ENCODE measurements around the gene RBM47.
"Not testable (repeated sequence)": the region's sequence is repeated elsewhere in the genome, so short reads cannot be mapped to it uniquely, and the experiment has no call there.

RBM47 gene

GRCh38 chr4:40394236-40394635, 235.4 kb downstream of the RBM47 start (continued):
- TF ChIP-seq PRDM10 (tag by site-specific recombination; IDR thresholded peaks at IDR 0.05) (no peak), ZNF214 (tag by site-specific recombination; IDR thresholded peaks at IDR 0.05; ENCODE audit: borderline replicate concordance) (no peak), ZNF776 (tag by site-specific recombination; IDR thresholded peaks at IDR 0.05; ENCODE audit: borderline replicate concordance) (no peak), SP2 (tag by site-specific recombination; IDR thresholded peaks at IDR 0.05) (no peak), TCF7L2 (IDR thresholded peaks at IDR 0.05; ENCODE audit: borderline replicate concordance, low read depth, low read length) (no peak), WT1 (tag by site-specific recombination; IDR thresholded peaks at IDR 0.05) (no peak), ZNF701 (tag by site-specific recombination; IDR thresholded peaks at IDR 0.05) (no peak), ZNF560 (tag by site-specific recombination; IDR thresholded peaks at IDR 0.05; ENCODE audit: borderline replicate concordance) (no peak), ZBTB8A (tag by site-specific recombination; IDR thresholded peaks at IDR 0.05) (no peak), ZSCAN5A (tag by site-specific recombination; IDR thresholded peaks at IDR 0.05) (no peak)

GRCh38 chr4:40392241-40392640, 237.4 kb downstream of the RBM47 start:
- H3K4me1 ChIP-seq (ENCODE audit: control insufficient read depth, insufficient read depth, low read length); CTCF ChIA-PET; H3K4me3 ChIP-seq (ENCODE audit: low read depth, low read length); POLR2A ChIA-PET; H3K27ac ChIP-seq (ENCODE audit: extremely low read depth, low read depth, low read length); H3K36me3 ChIP-seq (ENCODE audit: control insufficient read depth in 2 of 2, insufficient read depth in 1 of 2, low read length in 2 of 2); H3K9me3 ChIP-seq (ENCODE audit: control insufficient read depth, insufficient read depth, low read depth, low read length): not testable (repeated sequence)

- ChIA-PET CTCF (no interaction called here), POLR2A (no interaction called here)
- H3K4me1 ChIP-seq (ENCODE audit: control insufficient read depth, insufficient read depth, low read length), result no peaks in the 10 kb centered on the region
- TF ChIP-seq ZNF394 (tag by site-specific recombination; IDR thresholded peaks at IDR 0.05; ENCODE audit: borderline replicate concordance) (no peak), KLF1 (tag by site-specific recombination; IDR thresholded peaks at IDR 0.05) (no peak), YY1 (tag by site-specific recombination; IDR thresholded peaks at IDR 0.05) (no peak), ZNF585B (tag by site-specific recombination; IDR thresholded peaks at IDR 0.05) (no peak), ZNF24 (tag by site-specific recombination; IDR thresholded peaks at IDR 0.05) (no peak), ZNF629 (tag by site-specific recombination; IDR thresholded peaks at IDR 0.05) (no peak), ZNF664 (tag by site-specific recombination; IDR thresholded peaks at IDR 0.05) (no peak), ZSCAN18 (tag by site-specific recombination; IDR thresholded peaks at IDR 0.05) (no peak), ZNF501 (tag by site-specific recombination; IDR thresholded peaks at IDR 0.05) (no peak), GLIS2 (tag by site-specific recombination; IDR thresholded peaks at IDR 0.05) (no peak), ZEB2 (tag by site-specific recombination; IDR thresholded peaks at IDR 0.05) (no peak), KLF16 (tag by site-specific recombination; IDR thresholded peaks at IDR 0.05) (no peak), ZNF837 (tag by site-specific recombination; IDR thresholded peaks at IDR 0.05) (no peak), KLF8 (tag by site-specific recombination; IDR thresholded peaks at IDR 0.05) (no peak), ZNF658 (tag by site-specific recombination; IDR thresholded peaks at IDR 0.05) (no peak), ZNF362 (tag by site-specific recombination; IDR thresholded peaks at IDR 0.05) (no peak), ZNF132 (tag by site-specific recombination; IDR thresholded peaks at IDR 0.05; ENCODE audit: borderline replicate concordance) (no peak)
These were observed 239.7 kb downstream of the RBM47 start for GRCh38 chr4:40389986-40390385.

More at GRCh38 chr4:40389986-40390385, 239.7 kb downstream of the RBM47 start:
- H3K9me3 ChIP-seq (ENCODE audit: control insufficient read depth, insufficient read depth, low read depth, low read length), result no peaks in the 10 kb centered on the region
- no peak overlapping the region for H3K27ac ChIP-seq (ENCODE audit: extremely low read depth, low read depth, low read length)
- H3K4me3 ChIP-seq (ENCODE audit: low read depth, low read length), result no peak overlapping the region
- H3K36me3 ChIP-seq (ENCODE audit: control insufficient read depth in 2 of 2, insufficient read depth in 1 of 2, low read length in 2 of 2), result no peaks in the 10 kb centered on the region
